ENCODE measurements around the gene ADI1. TPM values are rescaled to one million over a fixed set of nuclear protein-coding genes. Genes with fewer than 3 reads are reported as not detected.

Gene ADI1
- total RNA-seq, 4 donors from 2014 or later, result 90.0 to 130 (median 96.9) TPM

DNA sequence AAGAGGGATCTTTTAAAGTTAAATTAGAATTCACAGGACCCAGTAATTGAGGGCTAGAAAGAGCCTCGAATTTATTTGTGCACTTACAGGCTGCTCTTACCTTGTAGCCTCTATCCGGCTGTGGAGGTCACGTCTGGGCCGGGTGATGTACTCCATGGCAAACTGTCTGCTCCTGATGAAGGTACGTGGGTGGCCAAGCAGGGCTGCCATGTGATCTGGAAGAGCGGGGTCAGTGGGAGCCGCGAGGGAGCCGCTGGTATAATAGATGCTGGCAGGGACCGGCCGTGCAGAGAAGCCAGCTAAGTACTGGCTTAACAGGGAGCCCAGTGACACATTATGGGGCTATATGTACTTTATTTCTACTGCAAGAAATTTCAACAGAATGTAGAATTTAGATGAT, 59.2 kb downstream of the ADI1 start:
- H3K4me3 ChIP-seq, result no peak overlapping the region
- peaks cover 13 to 75% (median 49%) of the 10 kb centered on the region in 4 donors for H3K36me3 ChIP-seq
- DNase-seq (ENCODE audit: extremely low spot score), result no peak
- WGBS, result 84% methylated on average over 11 of the region's 11 CpGs
- no peaks in the 10 kb centered on the region for H3K9me3 ChIP-seq
- no peak for TF ChIP-seq POLR2A (IDR thresholded peaks at IDR 0.05; ENCODE audit: low read depth)
- TF ChIP-seq, protein P1, sequence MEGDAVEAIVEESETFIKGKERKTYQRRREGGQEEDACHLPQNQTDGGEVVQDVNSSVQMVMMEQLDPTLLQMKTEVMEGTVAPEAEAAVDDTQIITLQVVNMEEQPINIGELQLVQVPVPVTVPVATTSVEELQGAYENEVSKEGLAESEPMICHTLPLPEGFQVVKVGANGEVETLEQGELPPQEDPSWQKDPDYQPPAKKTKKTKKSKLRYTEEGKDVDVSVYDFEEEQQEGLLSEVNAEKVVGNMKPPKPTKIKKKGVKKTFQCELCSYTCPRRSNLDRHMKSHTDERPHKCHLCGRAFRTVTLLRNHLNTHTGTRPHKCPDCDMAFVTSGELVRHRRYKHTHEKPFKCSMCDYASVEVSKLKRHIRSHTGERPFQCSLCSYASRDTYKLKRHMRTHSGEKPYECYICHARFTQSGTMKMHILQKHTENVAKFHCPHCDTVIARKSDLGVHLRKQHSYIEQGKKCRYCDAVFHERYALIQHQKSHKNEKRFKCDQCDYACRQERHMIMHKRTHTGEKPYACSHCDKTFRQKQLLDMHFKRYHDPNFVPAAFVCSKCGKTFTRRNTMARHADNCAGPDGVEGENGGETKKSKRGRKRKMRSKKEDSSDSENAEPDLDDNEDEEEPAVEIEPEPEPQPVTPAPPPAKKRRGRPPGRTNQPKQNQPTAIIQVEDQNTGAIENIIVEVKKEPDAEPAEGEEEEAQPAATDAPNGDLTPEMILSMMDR (IDR thresholded peaks at IDR 0.05), result no peak
- no peak for TF ChIP-seq EP300 (IDR thresholded peaks at IDR 0.05)
- no peak for TF ChIP-seq POLR2AphosphoS5 (IDR thresholded peaks at IDR 0.05)
- H3K27ac ChIP-seq (replicated peaks in 1 of 4), result no peak overlapping the region
- no peaks in the 10 kb centered on the region for H3K27me3 ChIP-seq
- H3K4me1 ChIP-seq, result peaks cover 7 to 23% (median 13%) of the 10 kb centered on the region in 4 donors
- intact Hi-C loops (cut with DNase I), result loop anchor here (5.0 to 10.0 kb wide), 3 partner anchors 38 to 1605 kb away; partner anchors contain the start of genes EIPR1 and TRAPPC12

DNA sequence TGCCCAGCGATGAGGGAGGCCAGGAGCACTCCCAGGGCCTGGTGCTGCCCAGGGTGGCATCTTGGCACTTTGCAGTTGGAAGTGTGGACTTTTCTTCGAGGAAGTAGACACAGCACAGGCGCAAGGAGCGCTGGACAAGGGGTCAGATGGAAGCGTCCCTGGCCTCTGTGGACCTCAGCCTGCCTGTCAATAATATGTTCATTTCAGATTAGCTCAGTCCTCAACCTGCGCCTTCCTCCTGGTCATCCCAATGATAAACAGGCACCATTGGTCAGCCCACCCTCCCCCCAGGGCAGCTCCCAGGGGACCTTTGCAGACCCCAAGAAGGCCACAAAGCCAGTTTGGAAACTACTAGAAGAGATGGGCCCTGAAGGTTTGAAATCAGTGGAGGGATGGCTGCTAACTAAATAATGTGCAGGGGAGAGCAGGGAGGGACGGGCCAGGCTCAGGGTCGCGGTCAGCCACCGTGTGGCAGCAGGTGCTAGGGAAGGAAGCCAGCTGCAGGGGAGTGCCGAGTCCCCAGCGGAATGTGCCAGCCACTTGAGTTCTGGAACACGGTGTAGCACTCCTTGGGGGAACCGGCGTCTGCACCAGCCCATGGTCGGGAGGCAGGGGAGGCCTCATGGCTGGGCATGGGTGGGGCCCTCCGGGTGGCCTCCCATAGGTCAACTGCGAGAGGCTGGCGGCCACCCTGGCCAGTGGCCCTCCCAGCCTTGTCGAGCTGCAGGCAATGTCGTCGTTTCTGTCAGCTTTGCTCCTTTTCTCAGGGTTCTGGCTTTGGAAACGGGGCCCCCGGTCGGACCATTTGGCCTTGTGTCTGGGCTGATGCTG, 59.9 kb downstream of the ADI1 start:
- intact Hi-C loops (cut with DNase I), result loop anchor here (5.0 to 10.0 kb wide), 3 partner anchors 37 to 1605 kb away; partner anchors contain the start of genes EIPR1 and TRAPPC12
- no peak for DNase-seq (ENCODE audit: extremely low spot score)
- no peaks in the 10 kb centered on the region for H3K27me3 ChIP-seq
- H3K9me3 ChIP-seq, result no peaks in the 10 kb centered on the region
- peaks cover 10 to 74% (median 49%) of the 10 kb centered on the region in 4 donors for H3K36me3 ChIP-seq
- H3K27ac ChIP-seq (replicated peaks in 1 of 4), result no peak overlapping the region
- 82% methylated on average over 24 of the region's 25 CpGs for WGBS
- H3K4me1 ChIP-seq, result peaks cover 7 to 28% (median 15%) of the 10 kb centered on the region in 4 donors
- TF ChIP-seq EP300 (IDR thresholded peaks at IDR 0.05) (no peak), POLR2AphosphoS5 (IDR thresholded peaks at IDR 0.05) (no peak), POLR2A (IDR thresholded peaks at IDR 0.05; ENCODE audit: low read depth) (no peak)
- TF ChIP-seq, protein P1 (IDR thresholded peaks at IDR 0.05), result no peak
- no peak overlapping the region for H3K4me3 ChIP-seq

DNA sequence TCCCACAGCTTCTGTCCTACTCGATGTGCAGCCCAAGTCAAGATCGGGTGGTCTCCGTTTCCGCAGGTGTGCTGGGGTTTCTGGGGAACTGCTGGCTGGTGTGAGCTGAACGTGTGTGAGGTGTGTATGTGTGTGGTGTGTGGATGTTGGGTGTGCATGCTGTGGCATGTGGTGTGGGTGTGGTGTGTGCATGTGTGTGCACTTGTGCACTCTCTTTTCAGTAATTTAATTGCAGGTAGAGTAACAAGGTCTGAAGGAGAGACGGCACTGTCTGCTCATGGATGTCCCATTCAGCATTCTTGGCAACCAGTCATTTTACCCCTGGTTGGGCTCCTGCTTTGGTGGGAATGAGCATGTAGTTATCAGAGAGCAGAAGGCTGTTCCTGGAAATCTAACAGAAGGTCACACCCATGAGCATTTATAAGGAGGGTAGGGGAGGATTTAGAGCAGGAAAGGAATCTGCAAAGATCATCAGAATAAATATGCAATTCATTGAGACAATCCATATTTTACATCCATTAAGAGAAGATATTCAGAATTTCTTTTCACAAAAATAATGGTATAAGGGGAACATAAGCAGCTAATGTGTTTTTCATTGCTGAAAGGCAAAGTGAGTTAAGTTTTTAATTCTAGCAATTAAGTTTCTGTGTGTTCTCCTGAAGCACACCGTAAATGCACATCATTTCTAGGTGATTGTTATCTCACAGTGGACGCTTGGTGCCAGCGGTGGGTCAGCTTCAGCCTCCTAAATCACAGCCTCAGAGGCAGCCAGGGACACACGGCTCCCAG, 60.7 kb downstream of the ADI1 start:
- Histone ChIP-seq H3K4me1 (peaks cover 7 to 35% (median 19%) of the 10 kb centered on the region in 4 donors), H3K27ac (replicated peaks in 1 of 4) (no peak overlapping the region), H3K36me3 (peaks cover 9 to 72% (median 49%) of the 10 kb centered on the region in 4 donors), H3K4me3 (no peak overlapping the region), H3K27me3 (no peaks in the 10 kb centered on the region), H3K9me3 (no peaks in the 10 kb centered on the region)
- WGBS, result 77% methylated on average over 10 of the region's 10 CpGs
- no peak for TF ChIP-seq EP300 (IDR thresholded peaks at IDR 0.05)
- TF ChIP-seq POLR2AphosphoS5 (IDR thresholded peaks at IDR 0.05), result no peak
- no peak for TF ChIP-seq POLR2A (IDR thresholded peaks at IDR 0.05; ENCODE audit: low read depth)
- no peak for DNase-seq (ENCODE audit: extremely low spot score)
- intact Hi-C loops (cut with DNase I), result no loop called here

DNA sequence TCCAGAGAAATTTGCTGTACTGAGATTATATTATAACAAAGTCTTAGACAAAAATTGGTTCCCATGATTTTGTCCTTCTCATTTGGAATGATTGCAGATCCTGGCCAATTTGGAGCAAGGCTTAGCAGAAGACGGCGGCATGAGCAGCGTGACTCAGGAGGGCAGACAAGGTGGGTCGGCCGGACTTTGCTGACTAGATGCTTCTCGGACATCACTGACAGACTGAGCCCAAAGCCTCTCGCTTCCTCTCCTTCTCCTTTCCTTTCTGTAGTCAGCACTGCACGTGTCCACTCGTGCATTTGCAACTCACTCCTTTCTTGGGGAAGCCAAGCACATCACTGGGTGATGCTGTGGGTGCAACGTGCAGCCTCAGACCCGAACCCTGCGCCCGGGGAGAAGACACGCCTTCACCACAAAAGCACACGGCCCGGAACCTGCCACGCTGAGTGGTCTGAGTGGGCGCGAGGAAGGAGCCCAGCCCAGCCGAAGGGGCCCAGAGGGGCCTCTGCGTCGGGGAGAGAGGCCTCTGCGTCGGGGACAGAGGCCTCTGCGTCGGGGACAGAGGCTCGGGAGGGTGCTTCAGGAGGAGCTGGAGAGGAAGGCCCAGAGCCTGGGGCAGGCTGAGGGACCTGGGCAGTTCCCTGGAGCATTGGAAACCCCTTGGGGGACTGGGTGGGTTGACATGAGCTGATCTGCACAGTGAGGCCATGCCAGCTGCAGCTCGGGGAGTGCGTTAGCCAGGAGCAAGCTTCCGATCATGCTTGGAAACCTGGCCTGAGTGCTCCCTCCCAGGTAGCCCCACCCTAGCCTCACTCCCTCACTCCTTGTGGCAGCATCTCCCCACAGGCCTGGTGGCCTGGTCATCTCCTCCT, 61.6 kb downstream of the ADI1 start:
- TF ChIP-seq POLR2A (IDR thresholded peaks at IDR 0.05; ENCODE audit: low read depth) (no peak), POLR2AphosphoS5 (IDR thresholded peaks at IDR 0.05) (no peak), EP300 (IDR thresholded peaks at IDR 0.05) (no peak)
- TF ChIP-seq, protein P1 (IDR thresholded peaks at IDR 0.05), result no peak
- no peak for DNase-seq (ENCODE audit: extremely low spot score)
- H3K4me1 ChIP-seq, result peaks cover 7 to 35% (median 21%) of the 10 kb centered on the region in 4 donors
- no peaks in the 10 kb centered on the region for H3K27me3 ChIP-seq
- no peak overlapping the region for H3K27ac ChIP-seq (replicated peaks in 1 of 4)
- no peak overlapping the region for H3K4me3 ChIP-seq
- WGBS, result 93% methylated on average over 27 of the region's 30 CpGs
- no peaks in the 10 kb centered on the region for H3K9me3 ChIP-seq
- peaks cover 9 to 73% (median 43%) of the 10 kb centered on the region in 4 donors for H3K36me3 ChIP-seq
- intact Hi-C loops (cut with DNase I), result no loop called here

All from esophagus muscularis mucosa (tissue), 4 donors.